Neuronal stem cell (in vitro differentiated cells): ENCODE measurements around the gene RGS6.

Experiments
- DNase-seq: peaks from one replicate; pipeline ENCODE4 v3.0.0-alpha.2; 2013; ENCODE audit warnings: low spot score
- H2AFZ ChIP-seq: one replicate; pipeline ENCODE4 v1.6.1; 2013; ENCODE audit warnings: mild to moderate bottlenecking, low read length, inconsistent platforms
- H2AK5ac ChIP-seq: 2 replicates; pipeline ENCODE4 v1.6.1; 2013; ENCODE audit warnings: low read depth, mild to moderate bottlenecking, inconsistent platforms, low read length, moderate library complexity, mixed read lengths
- H2BK120ac ChIP-seq: 2 replicates; pipeline ENCODE4 v1.6.1; 2013; ENCODE audit warnings: low read depth, mild to moderate bottlenecking, inconsistent platforms, low read length, moderate library complexity, mixed read lengths
- H2BK12ac ChIP-seq: one replicate; pipeline ENCODE4 v1.6.1; 2013; ENCODE audit warnings: low read length, inconsistent platforms
- H2BK15ac ChIP-seq: 2 replicates; pipeline ENCODE4 v1.6.1; 2013; ENCODE audit warnings: mild to moderate bottlenecking, low read length, inconsistent platforms, mixed read lengths
- H2BK5ac ChIP-seq: one replicate; pipeline ENCODE4 v1.6.1; 2013; ENCODE audit warnings: inconsistent platforms, mild to moderate bottlenecking, low read length, moderate library complexity
- H3K14ac ChIP-seq: one replicate; pipeline ENCODE4 v1.6.1; 2013; ENCODE audit warnings: low read length, inconsistent platforms
- H3K18ac ChIP-seq: 2 replicates; pipeline ENCODE4 v1.6.1; 2013; ENCODE audit warnings: low read length, inconsistent platforms
- H3K23ac ChIP-seq: 2 replicates; pipeline ENCODE4 v1.6.1; 2013; ENCODE audit warnings: low read depth, mild to moderate bottlenecking, mixed read lengths, low read length, inconsistent platforms; ENCODE audit not compliant: poor library complexity
- H3K27ac ChIP-seq: replicated peaks from 3 replicates; pipeline ENCODE4 v1.5.1; 2013; ENCODE audit warnings: low read length, inconsistent platforms
- H3K27me3 ChIP-seq, 3 experiments: 2 replicates each; pipeline ENCODE4 v1.6.1; 2013; ENCODE audit warnings: low read length in 3 of 3, mild to moderate bottlenecking in 2 of 3, inconsistent platforms in 1 of 3, low read depth in 1 of 3, mixed read lengths in 1 of 3, moderate library complexity in 1 of 3; ENCODE audit not compliant: control insufficient read depth in 3 of 3, insufficient read depth in 3 of 3
- H3K36me3 ChIP-seq, 2 donors: replicated peaks in 1 of 2; 2 replicates each; pipeline ENCODE4 v1.6.1; 2013; ENCODE audit warnings: low read length in 2 of 2; ENCODE audit not compliant: control insufficient read depth in 2 of 2, insufficient read depth in 2 of 2
- H3K4ac ChIP-seq: 2 replicates; pipeline ENCODE4 v1.6.1; 2013; ENCODE audit warnings: inconsistent platforms, mild to moderate bottlenecking, low read length, moderate library complexity
- H3K4me1 ChIP-seq, 2 donors: 1 replicate in 1 of 2; 2 replicates in 1 of 2; pipeline ENCODE4 v1.6.1; 2013; ENCODE audit warnings: low read length in 2 of 2, low read depth in 1 of 2; ENCODE audit not compliant: control insufficient read depth in 2 of 2, insufficient read depth in 1 of 2
- H3K4me2 ChIP-seq: one replicate; pipeline ENCODE4 v1.6.1; 2013; ENCODE audit warnings: mild to moderate bottlenecking, low read length, inconsistent platforms; ENCODE audit not compliant: insufficient read depth, poor library complexity, severe bottlenecking
- H3K4me3 ChIP-seq, 2 donors: 2 replicates each; pipeline ENCODE4 v1.5.1; 2013; ENCODE audit warnings: low read length in 2 of 2, mild to moderate bottlenecking in 2 of 2, inconsistent platforms in 1 of 2, moderate library complexity in 1 of 2
- H3K79me1 ChIP-seq: one replicate; pipeline ENCODE4 v1.6.1; 2013; ENCODE audit warnings: low read depth, mild to moderate bottlenecking, inconsistent platforms, low read length, moderate library complexity
- H3K9ac ChIP-seq: one replicate; pipeline ENCODE4 v1.6.1; 2013; ENCODE audit warnings: mild to moderate bottlenecking, low read depth, low read length, inconsistent platforms; ENCODE audit not compliant: poor library complexity
- H3K9me3 ChIP-seq, 2 donors: replicated peaks in 1 of 2; 2 replicates each; pipeline versions ENCODE3 to v1.6.1; 2013; ENCODE audit warnings: low read length in 2 of 2, mild to moderate bottlenecking in 2 of 2, inconsistent platforms in 1 of 2, low read depth in 1 of 2, mixed read lengths in 1 of 2, moderate library complexity in 1 of 2; ENCODE audit not compliant: control insufficient read depth in 2 of 2, insufficient read depth in 1 of 2
- H4K8ac ChIP-seq: one replicate; pipeline ENCODE4 v1.6.1; 2013; ENCODE audit warnings: low read depth, mild to moderate bottlenecking, inconsistent platforms, low read length, moderate library complexity
- H4K91ac ChIP-seq: one replicate; pipeline ENCODE4 v1.6.1; 2013; ENCODE audit warnings: low read length, low read depth, mild to moderate bottlenecking, inconsistent platforms; ENCODE audit not compliant: poor library complexity
- WGBS, 2 donors: extraction: QIAGEN DNeasy Blood & Tissue Kit; methylation state at CpG; one replicate each; pipeline ENCODE4 v1.1.7; 2013; ENCODE audit warnings: missing lambda C conversion rate in 2 of 2, mixed read lengths in 1 of 2; ENCODE audit not compliant: insufficient read length in 2 of 2, insufficient replicate concordance in 1 of 2; ENCODE audit errors: extremely low coverage in 2 of 2; 5-methylcytosine and 5-hydroxymethylcytosine counted together

Gene RGS6

DNA sequence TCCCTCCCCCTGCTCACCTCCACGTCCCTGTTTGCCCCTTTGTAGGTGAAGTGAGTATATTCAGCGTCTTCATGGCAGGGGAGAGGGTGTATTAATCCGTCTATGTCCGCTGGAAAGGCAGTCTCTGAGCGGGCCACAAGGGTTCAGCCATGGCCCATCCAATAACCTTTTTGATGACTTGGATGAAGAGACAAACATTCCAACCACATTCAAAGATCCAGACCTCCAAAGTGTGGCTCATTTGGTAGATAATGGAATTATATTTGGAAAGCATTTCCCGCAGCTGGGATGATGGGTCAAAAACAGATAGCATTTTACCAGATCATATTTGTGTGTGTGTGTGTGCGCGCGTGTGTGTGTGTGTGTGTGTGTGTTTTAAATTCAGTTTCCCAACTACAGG, 615.8 kb downstream of the RGS6 start:
- Histone ChIP-seq H3K9me3 (no peaks in the 10 kb centered on the region), H3K79me1 (no peaks in the 10 kb centered on the region), H2AFZ (no peak overlapping the region), H3K4me1 (peaks cover 7 to 15% of the 10 kb centered on the region in 2 donors), H2BK15ac (no peak overlapping the region), H2AK5ac (no peak overlapping the region), H3K14ac (no peak overlapping the region), H3K36me3 (no peaks in the 10 kb centered on the region), H2BK12ac (no peak overlapping the region), H2BK5ac (no peak overlapping the region), H3K4me2 (no peak overlapping the region), H4K91ac (no peak overlapping the region), H3K23ac (no peak overlapping the region), H4K8ac (no peak overlapping the region), H3K4me3 (no peak overlapping the region), H3K18ac (no peak overlapping the region), H3K27ac (no peak overlapping the region), H3K9ac (no peak overlapping the region), H3K27me3 (no peaks in the 10 kb centered on the region), H3K4ac (no peak overlapping the region), H2BK120ac (no peak overlapping the region)
- no peak for DNase-seq
- whole genome bisulfite sequencing, 2 donors: no CpG with 5 or more reads among the region's 9 CpGs

DNA sequence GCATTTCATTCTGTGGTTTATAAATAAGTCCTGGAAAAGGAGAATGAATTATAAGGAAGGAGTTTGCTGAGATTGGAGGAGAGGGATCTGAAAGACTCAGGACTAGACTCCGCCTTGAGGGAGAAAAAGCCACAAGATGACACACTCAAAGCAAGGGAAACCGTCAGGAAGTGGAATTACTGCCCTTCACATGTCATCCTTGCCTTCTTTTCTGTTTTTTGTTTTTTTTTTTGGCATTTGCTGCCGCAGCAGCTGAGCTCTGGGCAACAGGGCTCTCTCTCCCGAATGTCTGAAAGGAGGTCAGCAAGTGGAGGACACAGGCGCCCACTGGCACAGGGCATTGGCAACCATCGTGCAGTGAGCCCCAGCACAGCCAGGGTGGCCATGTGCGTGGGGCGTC, 616.8 kb downstream of the RGS6 start:
- no CpG with 5 or more reads among the region's 8 CpGs for WGBS, 2 donors
- no peak for DNase-seq

DNA sequence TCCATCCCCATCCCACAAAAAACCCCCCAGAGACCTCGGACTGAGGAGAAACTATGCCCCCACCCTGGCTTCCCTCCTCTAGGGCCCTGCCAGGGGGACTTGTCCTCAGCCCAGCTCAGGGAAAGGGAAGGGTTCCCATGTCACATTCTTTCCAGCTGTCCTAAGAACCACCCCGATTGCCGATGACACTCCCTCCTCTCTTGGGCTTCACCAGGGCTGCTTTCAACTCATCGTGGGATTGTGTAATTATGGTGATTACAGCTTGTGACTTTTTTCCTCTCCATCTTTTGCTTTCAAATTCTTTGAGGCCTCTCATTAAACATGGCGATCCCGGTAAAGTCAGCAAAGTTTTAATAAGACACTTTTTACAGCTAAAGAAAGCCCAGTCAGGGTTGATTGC, 617.6 kb downstream of the RGS6 start:
- no peak overlapping the region for H3K4ac ChIP-seq
- H2AFZ ChIP-seq: no peak overlapping the region
- H3K36me3 ChIP-seq: no peaks in the 10 kb centered on the region
- no CpG with 5 or more reads among the region's 6 CpGs for WGBS, 2 donors
- H3K9me3 ChIP-seq: no peaks in the 10 kb centered on the region
- H2BK15ac ChIP-seq: no peak overlapping the region
- no peak overlapping the region for H2BK5ac ChIP-seq
- H3K18ac ChIP-seq: no peak overlapping the region
- H3K23ac ChIP-seq: no peak overlapping the region
- H2AK5ac ChIP-seq: no peak overlapping the region
- H3K27me3 ChIP-seq: peaks cover 0 to 9% (median 0%) of the 10 kb centered on the region in 3 experiments
- H4K8ac ChIP-seq: no peak overlapping the region
- H3K79me1 ChIP-seq: no peaks in the 10 kb centered on the region
- H3K27ac ChIP-seq: no peak overlapping the region
- no peak for DNase-seq
- no peak overlapping the region for H3K4me2 ChIP-seq
- H3K14ac ChIP-seq: no peak overlapping the region
- H3K4me3 ChIP-seq: no peak overlapping the region
- no peak overlapping the region for H2BK12ac ChIP-seq
- no peak overlapping the region for H3K9ac ChIP-seq
- H2BK120ac ChIP-seq: no peak overlapping the region
- H4K91ac ChIP-seq: no peak overlapping the region
- H3K4me1 ChIP-seq: peaks cover under 1 to 5% of the 10 kb centered on the region in 2 donors

More for the DNA sequence above, 616.8 kb downstream of the RGS6 start:
- Histone ChIP-seq H3K79me1 (no peaks in the 10 kb centered on the region), H4K8ac (no peak overlapping the region), H3K4me2 (no peak overlapping the region), H3K4ac (no peak overlapping the region), H3K18ac (no peak overlapping the region), H3K9ac (no peak overlapping the region), H3K36me3 (no peaks in the 10 kb centered on the region), H3K4me1 (peaks cover 7 to 11% of the 10 kb centered on the region in 2 donors), H3K14ac (no peak overlapping the region), H3K23ac (no peak overlapping the region), H2AFZ (no peak overlapping the region), H3K27ac (no peak overlapping the region), H3K27me3 (peaks cover 0 to 2% (median 0%) of the 10 kb centered on the region in 3 experiments), H2BK120ac (no peak overlapping the region), H2BK12ac (no peak overlapping the region), H4K91ac (no peak overlapping the region), H2BK15ac (no peak overlapping the region), H3K9me3 (no peaks in the 10 kb centered on the region), H2BK5ac (no peak overlapping the region), H2AK5ac (no peak overlapping the region), H3K4me3 (no peak overlapping the region)

DNA sequence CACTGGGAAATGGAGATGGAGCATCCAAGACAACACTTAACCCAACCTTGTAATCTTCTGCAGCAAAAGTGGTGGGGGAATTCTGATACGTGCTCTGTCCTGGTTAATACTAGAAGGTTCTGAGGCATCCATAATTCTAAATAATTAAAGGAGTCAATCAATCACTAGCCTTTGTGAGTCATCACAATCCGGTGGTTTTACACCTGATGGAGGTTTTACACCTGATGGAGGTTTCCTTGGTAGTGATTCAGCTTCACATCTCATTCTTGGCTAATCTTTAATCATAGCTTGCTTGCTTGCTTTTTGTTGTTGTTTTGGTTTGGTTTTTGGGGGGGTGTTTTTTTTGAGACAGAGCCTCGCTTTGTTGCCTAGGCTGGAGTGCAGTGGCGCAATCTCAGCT, 618.3 kb downstream of the RGS6 start:
- no peak overlapping the region for H2BK120ac ChIP-seq
- no peak overlapping the region for H3K4me3 ChIP-seq
- no peak overlapping the region for H2AK5ac ChIP-seq
- H2AFZ ChIP-seq: no peak overlapping the region
- no peaks in the 10 kb centered on the region for H3K36me3 ChIP-seq
- DNase-seq: no peak
- no peak overlapping the region for H3K9ac ChIP-seq
- no peaks in the 10 kb centered on the region for H3K4me1 ChIP-seq
- no peak overlapping the region for H3K23ac ChIP-seq
- H3K79me1 ChIP-seq: no peaks in the 10 kb centered on the region
- H3K9me3 ChIP-seq: no peaks in the 10 kb centered on the region
- no peak overlapping the region for H3K27ac ChIP-seq
- H4K8ac ChIP-seq: no peak overlapping the region
- H3K4ac ChIP-seq: no peak overlapping the region
- H3K14ac ChIP-seq: no peak overlapping the region
- peaks cover 0 to 16% (median 0%) of the 10 kb centered on the region in 3 experiments for H3K27me3 ChIP-seq
- no peak overlapping the region for H3K18ac ChIP-seq
- WGBS, 2 donors: no CpG with 5 or more reads among the region's 4 CpGs
- H2BK5ac ChIP-seq: no peak overlapping the region
- no peak overlapping the region for H3K4me2 ChIP-seq
- no peak overlapping the region for H4K91ac ChIP-seq
- no peak overlapping the region for H2BK12ac ChIP-seq
- no peak overlapping the region for H2BK15ac ChIP-seq
